Right ventricle myocardium superior (tissue), 1 donor: Measurements from ENCODE around the gene DDX24. TPM values are rescaled to one million over a fixed set of nuclear protein-coding genes. Genes with fewer than 3 reads are reported as not detected.
A peak's percentile ranks its signal among the peaks of the same experiment; 100 is the strongest.

Source experiments
- ATAC-seq: fragments of 200-7000 bp; cut with Tn5 transposase; one replicate; pipeline ENCODE4 v1.9.1; 2020; ENCODE audit warnings: mild to moderate bottlenecking; ENCODE audit not compliant: poor library complexity
- DNase-seq: peaks from one replicate; pipeline ENCODE4 v3.0.0-alpha.2; 2020
- intact Hi-C: fragments of 100-400 bp; cut with DNase I; formaldehyde crosslinking; loops from one replicate; pipeline ENCODE4 v1.11.2; 2022
- total RNA-seq: library from RNA; stranded (reverse); fragmentation: NEBNext Ultra II Directional; extraction: Animal tissue kit (Norgen Biotek cat#: 25700); gene quantifications from one replicate; pipeline ENCODE4 v1.2.1, GENCODE V29; 2021
- donor health status: DM: no; HTN: yes; CAD: no; lungs with severe emphysema.

DDX24 gene
- total RNA-seq, 1 donor from 2014 or later, result 181 TPM

DNA sequence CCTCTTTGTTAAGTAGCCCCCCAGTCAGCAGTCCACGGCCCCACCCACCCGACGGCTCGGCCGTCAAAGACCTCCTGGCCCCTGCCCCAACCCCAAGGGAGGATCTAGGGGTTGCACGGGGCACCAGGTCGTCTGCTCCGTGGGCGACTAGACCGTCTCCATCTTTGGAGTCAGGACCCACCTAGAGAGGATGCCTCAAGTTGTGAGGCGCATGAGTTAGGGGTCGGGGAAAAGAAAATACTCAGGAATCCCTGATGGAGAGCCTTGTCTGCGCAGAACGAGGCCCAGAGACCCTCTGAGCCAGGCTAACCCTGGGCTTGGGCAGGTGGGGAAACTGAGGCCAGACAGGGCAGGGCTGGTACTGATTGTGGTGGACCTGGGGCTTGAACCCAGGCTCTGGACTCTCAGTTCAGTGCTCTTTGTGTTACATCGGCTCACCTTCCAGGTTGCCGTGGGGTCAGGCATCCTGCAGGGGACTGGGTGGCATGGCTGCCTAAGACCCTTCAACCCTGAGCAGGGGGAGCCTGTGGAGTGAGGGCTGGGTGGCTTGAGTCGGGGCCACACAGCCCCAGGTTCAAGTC, 54.0 kb downstream of the DDX24 start:
- intact Hi-C loops, result no loop called here
- DNase-seq (no peak), ATAC-seq (no peak)

DNA sequence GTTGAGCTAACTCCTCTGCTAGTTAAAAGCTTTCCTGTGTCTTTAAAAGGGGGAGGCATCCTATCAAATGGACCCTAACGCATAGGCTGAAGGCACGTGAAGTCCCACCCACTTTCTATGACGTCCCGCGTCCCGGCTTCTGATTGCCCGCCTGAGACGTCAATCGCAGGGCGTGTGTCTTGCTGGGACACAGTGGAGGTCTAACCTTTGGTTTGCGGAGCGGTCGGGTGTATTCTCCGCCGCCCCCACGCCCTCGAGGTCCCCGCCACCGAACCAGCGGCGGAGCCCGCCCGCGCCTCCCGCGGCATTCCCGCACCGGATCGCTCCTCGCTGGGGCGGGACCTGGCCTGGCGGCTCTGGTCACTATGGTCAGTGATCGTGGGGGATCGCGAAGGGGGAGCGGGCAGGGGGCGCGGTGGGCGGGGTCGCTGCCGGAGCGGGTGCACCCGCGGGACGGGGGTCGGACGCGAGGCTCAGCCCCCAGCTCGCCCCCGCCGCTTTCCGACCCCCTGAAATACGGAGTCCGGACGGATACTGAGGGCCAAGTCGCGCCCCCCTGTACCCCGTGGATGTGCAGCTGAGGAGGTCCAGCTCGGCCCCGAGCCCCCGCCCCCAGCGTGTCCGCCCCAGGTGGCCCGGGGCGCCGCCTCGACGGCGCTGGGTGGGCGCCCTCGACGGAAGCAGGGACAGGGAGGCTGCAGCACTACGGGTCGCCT, 54.7 kb downstream of the DDX24 start, which contains the start of gene OTUB2:
Gene OTUB2 (plus strand): TSS at position 168 of the 716 bp plus-strand sequence. CDS start 198 bp downstream, at position 366.
- DNase-seq, result peak; percentile 99

DNA sequence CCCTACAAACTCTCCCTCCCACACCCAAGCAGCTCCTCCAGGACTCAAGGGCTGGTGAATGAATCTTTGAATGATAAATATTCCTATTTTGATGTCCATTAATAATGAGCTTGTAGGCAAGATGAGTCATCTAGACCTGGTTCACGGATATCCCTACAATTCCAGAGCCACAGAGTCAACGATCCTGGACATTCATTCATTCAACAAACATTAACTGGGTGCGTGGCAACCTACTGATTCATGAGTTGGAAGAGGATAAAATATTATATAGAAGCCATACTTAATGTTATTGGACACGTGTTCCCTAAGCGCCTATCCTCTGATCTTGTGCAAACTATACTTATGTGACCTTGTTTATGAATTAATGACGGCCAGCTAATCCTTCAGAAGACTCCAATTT, 55.3 kb downstream of the DDX24 start:
- ATAC-seq (no peak), DNase-seq (no peak)
- intact Hi-C loops, result no loop called here

More for the DNA sequence above, 54.7 kb downstream of the DDX24 start, which contains the start of gene OTUB2:
- intact Hi-C loops, result no loop called here
- ATAC-seq, result peak; percentile 99

DNA sequence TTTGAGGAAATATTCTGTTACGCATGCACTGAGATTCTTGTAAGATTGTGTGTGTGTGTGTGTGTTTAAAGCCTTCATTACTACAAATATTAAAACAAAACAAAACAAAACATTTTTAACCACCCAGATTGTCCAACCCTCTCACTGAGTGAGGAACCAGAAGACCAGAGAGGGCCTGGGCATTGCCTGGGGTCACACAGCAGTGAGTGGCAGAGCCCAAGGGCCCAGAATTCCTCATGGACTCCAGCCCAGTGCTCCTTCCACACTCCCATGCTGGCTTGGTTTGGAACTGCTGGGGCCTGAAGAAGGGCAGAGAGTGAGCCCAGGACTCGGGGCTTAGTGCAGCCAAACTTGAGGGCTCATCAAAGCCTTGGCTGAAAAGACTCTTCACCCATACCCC, 56.5 kb downstream of the DDX24 start:
- intact Hi-C loops, result no loop called here
- no peak for ATAC-seq
- no peak for DNase-seq

DNA sequence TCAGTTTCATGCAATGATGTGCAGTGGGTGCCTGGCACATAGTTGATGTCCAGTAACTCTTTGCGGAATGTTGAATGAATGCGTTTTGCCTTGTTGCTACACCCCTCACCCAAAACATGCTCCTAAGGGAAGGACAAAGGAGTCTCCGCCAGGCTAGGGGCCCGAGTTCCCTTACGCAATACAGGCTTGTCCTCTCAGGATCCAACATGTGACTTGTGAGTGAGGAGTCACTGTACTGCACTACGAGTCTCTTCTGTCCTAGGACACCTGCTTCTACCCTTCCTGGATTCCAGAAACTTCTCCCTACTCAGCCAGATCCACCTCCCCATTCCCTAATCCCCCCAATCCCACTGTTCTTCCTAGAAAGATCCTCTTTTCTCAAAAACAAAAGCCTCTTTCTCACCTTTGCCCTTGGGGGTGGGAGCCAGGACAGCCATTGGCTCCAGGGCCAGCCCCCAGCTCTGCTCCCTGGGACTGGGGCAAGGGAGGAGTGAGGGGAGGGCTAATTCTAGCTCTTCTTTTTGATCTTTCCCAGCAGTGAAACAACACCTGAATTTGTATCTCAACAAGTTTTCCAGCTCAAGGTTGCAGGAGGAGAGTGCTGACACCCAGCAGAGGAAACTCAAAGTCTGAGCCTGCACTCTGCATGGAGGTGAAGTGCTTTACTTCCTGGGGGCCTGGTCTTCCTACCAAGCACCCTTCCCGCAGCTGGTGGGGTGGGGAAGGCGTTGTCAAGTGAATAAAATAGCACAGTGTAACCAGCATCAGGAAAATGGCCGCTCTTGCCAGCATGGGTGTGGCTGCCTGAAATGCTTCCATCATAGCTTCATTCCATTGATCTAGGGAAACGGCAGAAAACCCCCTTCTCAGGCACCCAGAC, 58.2 kb downstream of the DDX24 start:
- intact Hi-C loops, result no loop called here
- no peak for ATAC-seq
- no peak for DNase-seq

DNA sequence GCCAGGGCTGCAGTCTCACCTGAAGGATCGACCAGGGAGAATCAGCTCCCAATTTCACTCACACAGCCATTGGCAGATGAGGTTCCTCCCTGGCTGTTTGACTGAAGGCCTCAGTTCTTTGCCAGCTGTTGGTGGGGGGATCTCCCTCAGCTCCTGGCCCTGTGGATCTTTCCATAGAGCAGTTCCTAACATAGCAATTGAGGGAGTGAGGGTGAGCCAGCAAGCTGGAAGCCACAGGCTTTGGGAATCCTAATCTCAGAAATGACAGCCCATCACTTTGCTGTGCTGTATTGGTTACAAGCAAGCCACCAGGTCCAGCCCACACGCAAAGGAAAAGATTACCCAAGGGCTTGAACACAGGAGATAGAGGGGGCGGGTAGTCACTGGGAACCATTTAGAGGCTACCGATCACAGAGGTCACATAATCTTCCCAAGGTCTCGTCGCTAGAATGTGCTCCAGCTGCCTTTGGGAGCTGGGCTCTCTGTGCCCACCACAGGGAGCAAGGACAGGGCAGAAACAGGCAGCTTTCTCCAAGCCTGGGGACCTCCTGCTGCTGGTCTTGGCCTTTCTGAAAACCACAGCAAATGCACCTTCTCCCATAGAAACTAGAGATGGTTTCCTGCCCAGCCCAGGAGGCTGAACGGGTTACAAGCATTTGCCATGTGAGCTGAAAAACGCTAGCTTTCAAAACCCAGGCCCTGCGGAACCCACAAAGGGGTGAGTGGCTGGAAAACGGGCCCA, 59.4 kb downstream of the DDX24 start:
- DNase-seq, result no peak
- intact Hi-C loops, result no loop called here
- no peak for ATAC-seq

DNA sequence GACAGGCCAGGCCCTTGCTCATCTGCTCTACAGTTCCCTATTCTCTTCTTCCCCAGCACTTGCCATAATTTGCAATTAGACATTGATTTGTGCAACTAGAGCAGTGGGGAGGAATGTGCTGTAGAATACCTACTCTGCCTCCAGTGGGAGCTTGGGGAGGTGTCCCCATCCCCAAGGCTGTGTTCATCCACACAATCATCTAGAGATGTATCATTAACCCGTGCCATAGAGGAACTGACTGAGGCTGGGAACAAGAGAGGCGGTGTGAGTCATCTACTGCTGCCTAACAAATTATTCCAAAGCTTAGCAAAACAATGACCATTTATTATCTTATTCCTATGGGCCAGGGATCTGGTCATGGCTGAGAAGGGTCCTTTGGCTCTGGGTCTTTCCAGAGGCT, 60.0 kb downstream of the DDX24 start:
- intact Hi-C loops, result no loop called here
- DNase-seq (no peak), ATAC-seq (no peak)

DNA sequence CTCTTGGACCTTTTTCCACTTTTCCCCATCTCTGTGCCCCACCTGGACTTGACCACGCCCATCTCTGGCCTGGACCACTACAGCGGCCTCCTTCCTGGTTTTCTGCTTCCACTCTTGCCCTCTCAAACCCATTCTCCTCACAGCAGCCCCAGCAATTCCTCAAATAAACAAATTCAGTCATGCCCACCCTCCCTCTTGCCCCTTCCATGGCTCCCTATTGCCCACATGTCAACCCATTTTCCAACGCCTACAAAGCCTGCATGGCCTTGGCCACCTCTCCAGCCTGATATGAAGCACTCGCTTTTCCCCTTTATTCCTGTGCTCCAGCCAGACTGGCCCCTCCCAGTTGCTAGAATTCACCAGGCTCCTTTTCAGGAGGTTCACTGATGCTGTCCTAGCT, 60.7 kb downstream of the DDX24 start:
- intact Hi-C loops, result no loop called here
- ATAC-seq (no peak), DNase-seq (no peak)

DNA sequence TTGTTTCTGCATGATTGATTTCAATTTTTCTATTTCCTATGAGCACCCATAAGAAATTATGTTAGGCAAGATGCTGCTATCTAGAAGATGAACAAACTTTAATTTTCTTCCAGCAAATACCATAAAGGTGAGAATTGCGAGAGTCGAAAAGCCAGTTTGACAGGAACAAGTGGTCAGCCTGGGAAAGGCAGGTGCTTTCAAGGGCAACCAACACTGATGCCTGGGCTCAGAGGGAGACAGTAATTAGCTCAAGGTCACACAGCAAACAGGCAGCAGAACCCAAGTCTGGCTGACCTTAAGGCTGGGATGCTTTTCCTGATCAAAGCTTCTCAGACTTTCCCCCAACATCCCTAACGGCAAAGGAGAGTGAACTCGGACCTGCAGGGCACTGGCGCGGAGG, 61.7 kb downstream of the DDX24 start:
- DNase-seq (no peak), ATAC-seq (no peak)
- intact Hi-C loops, result no loop called here

DNA sequence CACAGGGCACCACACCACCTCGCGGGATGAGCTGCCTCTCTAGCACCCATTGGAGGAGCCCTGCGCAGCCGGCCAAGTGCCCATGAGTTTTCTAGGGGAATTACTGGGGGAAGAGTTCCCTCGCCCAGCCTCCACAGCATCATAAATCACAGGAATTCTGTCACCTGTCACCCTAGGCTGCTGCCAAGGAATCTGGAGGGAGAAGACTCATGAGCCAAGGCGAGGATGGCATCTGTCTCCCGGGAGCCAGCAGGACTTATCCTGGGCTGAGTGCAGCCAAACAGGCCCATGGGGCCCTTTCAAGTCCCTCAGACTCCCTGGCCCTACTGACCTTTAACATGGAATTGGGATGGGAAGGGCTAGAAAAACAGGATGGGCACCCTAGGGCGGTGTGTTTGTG, 62.7 kb downstream of the DDX24 start:
- intact Hi-C loops, result no loop called here
- no peak for ATAC-seq
- DNase-seq, result no peak

DNA sequence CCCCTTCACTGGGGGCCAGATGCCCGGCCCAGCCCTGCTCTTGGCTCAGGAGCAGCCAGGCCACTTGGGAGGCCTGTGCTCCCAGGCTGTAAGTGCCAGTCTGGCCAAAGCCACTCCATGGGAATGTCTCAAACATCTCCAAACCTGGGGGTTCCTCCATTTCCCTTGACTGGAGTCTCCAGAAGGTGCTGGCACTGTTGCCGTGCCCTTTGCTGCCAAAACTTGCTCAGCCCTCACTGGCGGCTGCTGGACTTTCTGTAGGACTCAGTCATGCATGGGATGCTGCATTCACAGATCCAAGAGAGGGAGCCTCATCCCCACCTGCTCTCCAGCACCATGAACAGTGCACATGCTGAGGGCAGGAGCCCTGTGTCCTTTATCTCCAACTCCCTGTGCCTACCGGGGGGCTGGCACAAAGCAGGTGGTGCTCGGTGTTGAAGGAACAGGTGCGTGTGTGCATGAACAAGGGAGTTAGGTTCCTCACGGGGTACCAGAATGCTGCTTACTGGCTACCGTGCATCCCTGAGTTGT, 64.5 kb downstream of the DDX24 start:
- ATAC-seq, result no peak

DNA sequence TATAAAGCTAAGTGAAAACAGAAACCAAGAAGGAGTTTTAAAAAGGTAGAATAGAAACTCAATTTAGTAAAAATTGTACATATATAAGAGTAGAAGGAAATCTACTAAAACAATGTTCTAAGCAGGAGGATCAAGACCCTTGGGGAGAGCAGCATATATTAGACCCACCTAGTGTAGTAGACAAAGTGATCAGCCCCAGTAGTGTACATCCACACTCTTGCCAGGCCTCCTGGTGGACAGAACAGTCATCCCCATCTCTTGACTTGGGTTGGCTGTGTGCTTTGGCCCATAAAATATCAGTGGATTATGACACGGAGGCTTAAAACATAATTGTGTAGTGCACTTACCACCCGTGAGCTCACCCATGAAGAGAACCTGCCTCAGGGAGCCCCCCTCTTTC, 65.8 kb downstream of the DDX24 start:
- intact Hi-C loops, result no loop called here
- DNase-seq (no peak), ATAC-seq (no peak)

More for the DNA sequence above, 64.5 kb downstream of the DDX24 start:
- intact Hi-C loops, result no loop called here
- DNase-seq, result no peak

DNA sequence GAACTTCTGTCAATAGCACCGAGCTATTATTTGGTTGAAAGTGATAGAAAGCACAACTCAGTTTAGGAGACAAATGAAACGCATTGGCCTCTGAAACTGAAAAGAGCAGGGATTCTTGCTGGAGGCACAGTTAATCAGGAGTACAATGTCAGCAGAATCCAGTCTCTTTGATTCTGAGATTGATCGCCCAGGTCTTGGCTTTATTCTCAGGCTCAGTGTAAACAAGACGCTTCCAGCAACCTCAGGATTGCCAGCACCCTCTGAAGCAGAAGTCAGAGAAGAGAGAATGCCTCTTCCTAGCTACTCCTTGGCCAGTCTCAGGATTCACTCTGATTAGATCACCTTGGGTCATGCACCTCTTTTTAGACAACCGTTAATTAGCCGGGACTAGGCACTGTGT, 66.6 kb downstream of the DDX24 start:
- intact Hi-C loops, result no loop called here
- DNase-seq (no peak), ATAC-seq (no peak)

DNA sequence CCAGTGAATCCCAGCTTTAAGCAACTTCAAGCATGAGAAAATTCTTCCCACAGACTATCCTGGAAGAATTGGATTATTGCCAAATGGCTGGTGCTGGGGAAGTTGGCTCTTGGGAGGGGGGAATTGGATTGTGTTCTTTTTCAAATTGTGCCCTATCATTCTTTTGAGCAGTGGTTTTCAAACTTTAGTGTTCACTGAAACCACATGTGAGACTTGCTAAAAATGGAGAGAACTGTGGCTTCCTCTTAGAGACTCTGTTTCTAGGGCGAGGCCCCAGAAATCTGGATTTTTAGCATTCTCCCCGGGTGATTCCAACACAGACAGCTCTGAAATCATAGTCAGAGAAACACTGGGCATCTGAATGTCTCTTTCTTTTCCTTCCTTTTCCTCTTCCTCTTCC, 69.2 kb downstream of the DDX24 start:
- DNase-seq (no peak), ATAC-seq (no peak)
- intact Hi-C loops, result no loop called here

DNA sequence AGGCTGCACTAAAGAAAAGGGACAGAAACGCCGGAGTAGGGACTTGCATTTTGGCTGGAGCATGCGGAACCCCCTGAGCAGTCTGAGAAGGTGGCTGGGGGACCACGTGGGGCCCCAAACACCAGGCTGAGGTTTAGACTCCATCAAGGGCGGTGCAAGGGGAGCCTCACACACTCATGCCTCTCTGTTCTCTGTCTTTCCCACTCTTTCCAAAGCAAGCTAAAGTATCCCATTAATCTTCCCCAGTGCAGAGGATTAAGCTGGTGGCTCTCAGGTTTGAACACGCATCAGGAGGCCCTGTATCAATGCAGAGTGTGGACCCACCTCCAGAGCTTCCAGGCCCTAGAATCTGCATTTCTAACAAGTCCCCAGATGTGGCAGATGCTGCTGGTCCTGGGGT, 70.4 kb downstream of the DDX24 start:
- intact Hi-C loops, result no loop called here
- DNase-seq (no peak), ATAC-seq (no peak)

DNA sequence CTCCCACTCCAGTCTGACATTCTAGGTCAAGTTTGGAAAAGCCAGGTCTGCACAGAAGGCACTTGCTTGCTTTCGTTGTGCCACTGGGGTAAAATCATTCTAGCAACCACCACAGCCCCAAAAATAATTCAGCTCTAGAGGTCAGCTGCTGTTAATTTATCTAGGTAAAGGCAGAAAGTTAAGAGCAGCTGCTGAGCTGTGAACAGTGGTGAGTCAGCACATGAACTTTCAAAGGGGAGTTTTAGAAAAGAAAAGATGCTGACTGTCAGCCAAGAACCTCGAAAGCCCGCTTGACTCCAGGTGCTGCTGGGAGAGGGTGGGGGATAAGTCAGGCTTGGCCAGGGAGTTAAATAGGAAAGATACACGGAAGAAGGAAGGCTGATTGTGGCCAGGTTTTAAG, 71.2 kb downstream of the DDX24 start:
- DNase-seq (no peak), ATAC-seq (peak; percentile 28)
- intact Hi-C loops, result no loop called here

DNA sequence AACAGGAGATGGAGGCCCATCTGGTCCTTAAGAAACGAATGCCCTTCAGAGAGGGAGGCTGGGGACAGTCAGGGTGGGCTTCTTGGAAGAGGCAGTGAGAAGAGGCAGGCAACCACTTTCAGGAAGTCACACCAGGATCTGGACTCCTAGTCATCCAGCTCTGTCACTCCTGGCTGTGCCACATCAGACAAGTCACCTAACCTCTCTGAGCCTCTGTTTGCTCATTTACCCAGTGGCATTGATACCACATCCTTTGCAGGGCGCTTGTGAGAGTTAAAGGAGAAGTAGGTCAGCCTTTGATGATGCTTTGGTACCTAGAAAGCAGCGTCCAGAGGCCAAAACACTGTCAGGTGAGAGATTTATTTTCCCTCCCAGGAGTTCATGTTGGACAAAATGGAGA, 72.8 kb downstream of the DDX24 start:
- intact Hi-C loops, result no loop called here
- no peak for DNase-seq
- no peak for ATAC-seq

DNA sequence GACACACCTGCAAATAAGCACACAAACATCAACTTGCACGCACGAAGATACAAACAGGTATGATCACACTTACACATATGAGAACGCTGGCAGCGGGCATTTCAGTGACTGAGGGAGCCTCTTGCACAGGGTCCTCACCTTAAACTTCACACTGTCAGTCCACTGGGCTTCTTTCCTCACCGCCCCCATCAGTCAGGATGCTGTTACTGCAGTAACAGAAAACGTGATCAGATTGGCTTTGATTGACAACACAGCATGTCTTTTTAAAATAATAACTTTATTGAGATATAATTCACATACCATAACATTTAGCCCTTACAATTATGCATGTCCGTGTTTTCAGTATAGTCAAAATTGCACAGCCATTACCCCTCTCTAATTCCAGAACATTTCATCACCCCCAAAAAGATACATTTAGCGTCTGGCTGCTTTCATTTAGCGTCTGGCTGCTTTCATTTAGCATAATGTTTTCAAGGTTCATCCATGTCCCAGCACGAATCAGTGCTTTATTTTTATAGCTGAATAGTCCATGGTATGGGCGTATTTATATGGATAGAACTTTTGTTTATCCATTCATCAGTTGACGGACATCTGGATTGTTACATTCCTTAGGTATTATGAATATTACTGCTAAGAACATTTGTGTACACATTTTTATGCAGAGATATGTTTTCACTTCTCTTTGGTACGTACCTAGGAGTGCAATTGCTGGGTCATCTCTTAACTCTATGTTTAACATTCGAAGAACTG, 75.5 kb downstream of the DDX24 start:
- DNase-seq, result no peak
- no peak for ATAC-seq
- intact Hi-C loops, result no loop called here
